PC-9 (cell line): ENCODE measurements around the gene INPP5A.

Source experiments
- CTCF ChIP-seq: fragments of 200-600 bp; sonication (generic); conservative IDR thresholded peaks from 2 replicates; pipeline ENCODE4 v1.6.1; 2017; ENCODE audit warnings: mixed run types, antibody characterized with exemption, mild to moderate bottlenecking, moderate library complexity
- EZH2 ChIP-seq: fragments of 200-600 bp; sonication (generic); IDR thresholded peaks from 2 replicates; pipeline ENCODE4 v1.8.0; 2017; ENCODE audit warnings: antibody characterized with exemption, low read depth

GRCh38 chr10:132748545-132749370, 211.2 kb downstream of the INPP5A start:
- TF ChIP-seq CTCF (no peak), EZH2 (no peak)
